Heart right ventricle (tissue), 16 donors: ENCODE data around the gene SH3RF1. TPM values are rescaled to one million over a fixed set of nuclear protein-coding genes. Genes with fewer than 3 reads are reported as not detected.

Source experiments
- ATAC-seq, 8 donors: fragments of 200-7000 bp; cut with Tn5 transposase; one replicate each; pipeline ENCODE4 v1.9.1; 2020; ENCODE audit warnings: mild to moderate bottlenecking in 8 of 8, moderate library complexity in 8 of 8, moderate number of reproducible peaks in 1 of 8
- DNase-seq, 2 donors: peaks; one replicate each; pipeline ENCODE4 v3.0.0-alpha.2; 2020
- H3K27ac ChIP-seq, 10 donors: fragments of 200-600 bp; sonication (generic) in 2 of 10; one replicate each; pipeline versions ENCODE4 v1.5.0 to v1.8.0; 2020 to 2022; ENCODE audit warnings: mild to moderate bottlenecking in 3 of 10
- H3K27me3 ChIP-seq, 7 donors: fragments of 200-600 bp; one replicate each; pipeline ENCODE4 v1.8.0; 2021 to 2022; ENCODE audit warnings: mild to moderate bottlenecking in 2 of 7
- H3K36me3 ChIP-seq, 9 donors: fragments of 200-600 bp; sonication (generic) in 1 of 9; one replicate each; pipeline versions ENCODE4 v1.5.0 to v1.8.0; 2020 to 2022; ENCODE audit warnings: mild to moderate bottlenecking in 2 of 9
- H3K4me1 ChIP-seq, 9 donors: fragments of 200-600 bp; sonication (generic) in 1 of 9; one replicate each; pipeline versions ENCODE4 v1.5.0 to v1.8.0; 2020 to 2022; ENCODE audit warnings: mild to moderate bottlenecking in 4 of 9
- H3K4me3 ChIP-seq, 10 donors: fragments of 200-600 bp; sonication (generic) in 2 of 10; one replicate each; pipeline versions ENCODE4 v1.5.0 to v1.8.0; 2020 to 2022; ENCODE audit warnings: mild to moderate bottlenecking in 7 of 10, moderate library complexity in 2 of 10
- H3K9me3 ChIP-seq, 11 donors: fragments of 200-600 bp in 10 of 11; sonication (generic) in 2 of 11; one replicate each; pipeline versions ENCODE4 v1.5.0 to v1.8.0; 2013 to 2022; ENCODE audit warnings: mild to moderate bottlenecking in 2 of 11, control low read depth in 1 of 11, moderate library complexity in 1 of 11
- WGBS, 2 donors: extraction: QIAGEN DNeasy Blood & Tissue Kit; methylation state at CpG; one replicate each; pipeline ENCODE4 v1.1.7; 2013; ENCODE audit warnings: inconsistent platforms in 1 of 2; 5-methylcytosine and 5-hydroxymethylcytosine counted together
- intact Hi-C, 10 donors: fragments of 100-400 bp; cut with DNase I; formaldehyde crosslinking; loops; one replicate each; pipeline versions ENCODE4 v1.11.1 to v1.14.2; 2022
- polyA plus RNA-seq, 2 donors: library from polyadenylated mRNA; stranded (reverse); fragments of 200-250 nt; gene quantifications; one replicate each; pipeline ENCODE4 v1.2.3, GENCODE V29; 2013
- total RNA-seq, 10 donors: library from RNA; stranded (reverse); fragmentation: NEBNext Ultra II Directional in 3 of 10; extraction: Animal tissue kit (Norgen Biotek cat#: 25700) in 3 of 10; gene quantifications; one replicate each; pipeline versions ENCODE4 v1.2.1 to v1.2.4, GENCODE V29; 2021 to 2023
- TF ChIP-seq, protein P1 (sequence below), 9 donors: fragments of 200-600 bp; sonication (generic) in 2 of 9; IDR thresholded peaks; one replicate each; pipeline versions ENCODE4 v1.5.0 to v1.8.0; 2021 to 2022; ENCODE audit warnings: antibody characterized with exemption in 9 of 9, mild to moderate bottlenecking in 5 of 9, moderate library complexity in 1 of 9
- donor health status: Arrhythmogenic right ventricular cardiomyopathy.
- donor health status: ischemic (EF 13 %, LVEDD 7.1; RV severe dilation, severe dysfunction).
- donor health status: healthy with polysubstance abuse.
- donor health status: DM: no; HTN: yes; CAD: no.
- donor health status: DM: no; HTN: no; CAD: no.
- donor health status: ischemic (EF 25% LVEDD 6.9; RV normal size, moderate dysfunction).
- donor health status: ischemic (EF 25% LVEDD 5.7; RV mildly dilated, moderate dysfunction).
- donor health status: healthy.
- donor health status: DM: yes; HTN: yes; CAD: no.
- donor health status: Ischemic cardiomyopathy.
- donor health status: ischemic (EF 35%, LVEDD 5.7; RV mildly dilated, moderate dysfunction).
- donor health status: nonischemic (EF 11% LVEDD 7.7; RV severe dilation, severe dysfunction).
- donor health status: DM: yes; HTN: yes; CAD: no.
- donor health status: PGD.
- donor health status: ischemic (EF 29% LVEDD 5.4; RV normal size, mild dysfunction).
- donor health status: nonischemic (EF 23%, LVEDD 6.1; RV moderate dilation, normal function).

Gene SH3RF1
- total and polyA plus RNA-seq, 12 donors: 2.6 to 11.7 (median 8.9) TPM

DNA sequence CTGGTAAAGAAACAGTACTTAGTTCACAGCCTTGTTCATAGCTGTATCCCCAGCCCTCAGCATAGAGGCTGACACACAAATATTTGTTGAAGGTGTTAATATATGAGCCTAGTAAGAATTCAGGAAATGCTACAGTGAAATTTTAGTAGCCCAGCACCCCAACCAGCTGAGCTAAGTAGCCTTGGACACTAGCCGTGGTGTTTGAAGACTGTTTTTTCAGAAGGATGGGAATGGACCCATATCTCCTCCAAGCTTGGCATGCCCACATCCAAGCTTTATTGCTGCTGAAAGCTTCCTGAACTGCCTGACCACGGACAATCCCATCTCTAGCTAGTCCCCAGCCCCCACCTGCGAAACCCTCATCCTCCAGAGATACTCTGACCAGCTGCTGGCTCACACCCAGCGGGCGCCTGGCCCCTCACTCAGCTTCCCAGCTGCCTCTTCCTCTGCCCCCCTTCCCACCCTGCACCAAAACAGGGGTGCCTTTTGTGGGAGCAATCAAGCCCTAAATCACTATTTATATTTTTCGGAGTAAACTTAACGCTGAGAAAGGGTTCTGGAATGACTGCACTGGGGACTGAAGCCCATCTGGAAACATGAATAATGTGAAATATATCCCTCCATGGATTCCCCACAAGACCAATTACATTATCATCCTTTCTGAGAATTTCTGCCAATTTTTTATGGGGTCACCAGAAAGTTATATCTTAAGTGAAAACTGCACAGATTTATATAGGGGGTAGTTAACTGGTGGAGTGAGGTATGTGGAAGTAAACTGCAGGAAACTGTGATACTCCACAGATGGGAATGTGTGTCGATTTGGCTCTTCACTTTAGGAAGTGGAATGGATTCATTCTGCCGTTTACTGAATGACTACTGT, 219.6 kb downstream of the SH3RF1 start:
- no peaks in the 10 kb centered on the region for H3K9me3 ChIP-seq
- intact Hi-C loops: no loop called here
- ATAC-seq (peak in 2 of 8 donors; percentile 3 to 10), DNase-seq (no peak)
- 60 to 68% methylated on average over 9 of the region's 9 CpGs for WGBS, 2 donors
- H3K4me1 ChIP-seq: peaks cover 11 to 52% (median 34%) of the 10 kb centered on the region in 9 donors
- TF ChIP-seq, protein P1, sequence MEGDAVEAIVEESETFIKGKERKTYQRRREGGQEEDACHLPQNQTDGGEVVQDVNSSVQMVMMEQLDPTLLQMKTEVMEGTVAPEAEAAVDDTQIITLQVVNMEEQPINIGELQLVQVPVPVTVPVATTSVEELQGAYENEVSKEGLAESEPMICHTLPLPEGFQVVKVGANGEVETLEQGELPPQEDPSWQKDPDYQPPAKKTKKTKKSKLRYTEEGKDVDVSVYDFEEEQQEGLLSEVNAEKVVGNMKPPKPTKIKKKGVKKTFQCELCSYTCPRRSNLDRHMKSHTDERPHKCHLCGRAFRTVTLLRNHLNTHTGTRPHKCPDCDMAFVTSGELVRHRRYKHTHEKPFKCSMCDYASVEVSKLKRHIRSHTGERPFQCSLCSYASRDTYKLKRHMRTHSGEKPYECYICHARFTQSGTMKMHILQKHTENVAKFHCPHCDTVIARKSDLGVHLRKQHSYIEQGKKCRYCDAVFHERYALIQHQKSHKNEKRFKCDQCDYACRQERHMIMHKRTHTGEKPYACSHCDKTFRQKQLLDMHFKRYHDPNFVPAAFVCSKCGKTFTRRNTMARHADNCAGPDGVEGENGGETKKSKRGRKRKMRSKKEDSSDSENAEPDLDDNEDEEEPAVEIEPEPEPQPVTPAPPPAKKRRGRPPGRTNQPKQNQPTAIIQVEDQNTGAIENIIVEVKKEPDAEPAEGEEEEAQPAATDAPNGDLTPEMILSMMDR (IDR thresholded peaks at IDR 0.05): no peak
- H3K36me3 ChIP-seq: no peaks in the 10 kb centered on the region
- no peak overlapping the region for H3K4me3 ChIP-seq
- H3K27ac ChIP-seq: peak overlapping the region; percentile 53 to 89 (median 70)
- H3K27me3 ChIP-seq: no peaks in the 10 kb centered on the region

DNA sequence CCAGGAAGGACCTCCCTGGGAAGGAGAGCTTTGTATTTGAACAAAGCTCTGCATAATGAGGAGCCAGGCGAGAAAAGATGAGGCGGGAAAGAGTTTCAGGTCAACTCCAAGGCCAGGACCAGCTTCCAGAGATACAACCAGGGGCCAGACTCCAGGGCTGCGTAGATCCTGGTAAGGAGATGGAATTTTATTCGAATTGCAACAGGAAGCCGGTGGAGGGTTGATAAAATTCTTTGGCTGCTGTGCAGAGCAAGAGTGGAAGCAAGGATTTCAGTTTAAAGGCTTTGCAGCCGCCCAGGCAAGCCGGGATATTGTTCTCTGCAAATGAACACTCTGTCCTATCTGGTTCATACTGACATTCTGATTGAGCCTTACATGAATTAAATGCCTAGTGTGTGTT, 220.5 kb downstream of the SH3RF1 start:
- TF ChIP-seq, protein P1 (IDR thresholded peaks at IDR 0.05): no peak
- Histone ChIP-seq H3K4me3 (no peak overlapping the region), H3K27me3 (no peaks in the 10 kb centered on the region), H3K27ac (peak overlapping the region; percentile 53 to 89 (median 72)), H3K9me3 (no peaks in the 10 kb centered on the region), H3K4me1 (peaks cover 11 to 52% (median 34%) of the 10 kb centered on the region in 9 donors), H3K36me3 (no peaks in the 10 kb centered on the region)
- intact Hi-C loops: no loop called here
- WGBS, 2 donors: 22 to 27% methylated on average over 7 of the region's 7 CpGs
- ATAC-seq: peak; percentile 50 to 93 (median 87)
- peak; percentile 20 to 61 for DNase-seq

DNA sequence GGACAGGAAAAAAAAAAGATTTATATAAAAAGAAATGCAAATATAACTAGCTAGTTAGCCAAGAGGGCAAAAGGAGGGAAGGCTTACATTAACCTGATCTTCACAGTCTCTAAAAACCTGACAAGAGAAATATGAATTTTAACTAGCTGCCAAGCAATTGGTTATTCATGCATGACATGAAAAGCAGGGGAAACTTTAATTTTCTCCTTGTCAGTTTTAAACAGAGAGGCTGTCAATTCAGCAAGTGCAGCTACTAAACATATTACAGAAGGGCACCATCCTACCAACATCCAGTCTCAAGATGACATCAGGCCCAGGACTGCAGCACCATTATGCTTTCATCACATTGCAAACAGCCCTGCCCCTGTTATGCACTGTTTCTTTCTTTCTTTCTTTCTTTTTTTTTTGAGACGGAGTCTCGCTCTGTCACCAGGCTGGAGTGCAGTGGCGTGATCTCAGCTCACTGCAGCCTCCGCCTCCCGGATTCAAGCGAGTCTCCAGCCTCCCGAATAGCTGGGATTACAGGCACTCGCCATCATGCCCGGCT, 221.8 kb downstream of the SH3RF1 start:
- peaks cover 11 to 52% (median 34%) of the 10 kb centered on the region in 9 donors for H3K4me1 ChIP-seq
- TF ChIP-seq, protein P1 (IDR thresholded peaks at IDR 0.05): no peak
- no peaks in the 10 kb centered on the region for H3K9me3 ChIP-seq
- 93 to 98% methylated on average over 9 of the region's 9 CpGs for WGBS, 2 donors
- ATAC-seq (no peak), DNase-seq (no peak)
- H3K4me3 ChIP-seq: no peak overlapping the region
- no peaks in the 10 kb centered on the region for H3K27me3 ChIP-seq
- H3K36me3 ChIP-seq: no peaks in the 10 kb centered on the region
- peak overlapping the region in 5 of 10 donors; percentile 65 to 89 (median 84) for H3K27ac ChIP-seq
- intact Hi-C loops: loop anchor here in 1 of 10 donors (10.0 kb wide), 1 partner anchor 226 kb away; the partner anchor contains the start of gene SH3RF1

DNA sequence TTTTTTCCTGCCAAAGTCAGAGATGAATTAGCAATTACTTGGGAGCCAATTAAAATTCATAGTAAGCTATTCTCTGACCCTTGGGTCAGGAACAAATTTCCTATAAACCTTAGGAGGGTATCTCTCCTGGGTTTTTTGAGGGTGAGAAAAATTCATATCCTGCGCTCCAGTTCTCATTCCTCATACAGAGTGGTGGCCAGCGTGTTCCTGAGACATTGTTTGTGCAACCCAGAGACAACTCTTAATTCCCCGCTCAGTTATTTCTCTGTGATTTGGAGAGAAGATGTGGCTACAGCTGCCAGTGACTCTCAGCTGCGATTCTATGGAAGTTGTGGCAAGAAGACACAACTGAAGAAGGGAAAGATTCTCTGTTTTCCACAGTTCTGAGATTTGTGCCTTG, 222.8 kb downstream of the SH3RF1 start:
- ATAC-seq (peak in 2 of 8 donors; percentile 12 to 41), DNase-seq (no peak)
- Histone ChIP-seq H3K9me3 (no peaks in the 10 kb centered on the region), H3K4me3 (no peak overlapping the region), H3K27me3 (no peaks in the 10 kb centered on the region), H3K27ac (peak overlapping the region in 6 of 10 donors; percentile 3 to 48 (median 23)), H3K4me1 (peaks cover 11 to 48% (median 34%) of the 10 kb centered on the region in 9 donors), H3K36me3 (no peaks in the 10 kb centered on the region)
- 70 to 76% methylated on average over 4 of the region's 4 CpGs for WGBS, 2 donors
- TF ChIP-seq, protein P1 (IDR thresholded peaks at IDR 0.05): no peak
- intact Hi-C loops: loop anchor here in 1 of 10 donors (10.0 kb wide), 1 partner anchor 227 kb away; the partner anchor contains the start of gene SH3RF1
